NK-92 treated with Interleukin-12 subunit alpha and Interleukin-12 subunit beta, amount 100 ng/mL, for 24 hours (cell line): ENCODE results near the gene MFN1.

ENCODE experiments used
- DNase-seq: peaks from one replicate; lab custom pipeline; 2025; lab: John Stamatoyannopoulos, UW

Gene MFN1

GRCh38 chr3:179430277-179430870 is 82.9 kb downstream of the MFN1 start:
- no peak for DNase-seq

DNA sequence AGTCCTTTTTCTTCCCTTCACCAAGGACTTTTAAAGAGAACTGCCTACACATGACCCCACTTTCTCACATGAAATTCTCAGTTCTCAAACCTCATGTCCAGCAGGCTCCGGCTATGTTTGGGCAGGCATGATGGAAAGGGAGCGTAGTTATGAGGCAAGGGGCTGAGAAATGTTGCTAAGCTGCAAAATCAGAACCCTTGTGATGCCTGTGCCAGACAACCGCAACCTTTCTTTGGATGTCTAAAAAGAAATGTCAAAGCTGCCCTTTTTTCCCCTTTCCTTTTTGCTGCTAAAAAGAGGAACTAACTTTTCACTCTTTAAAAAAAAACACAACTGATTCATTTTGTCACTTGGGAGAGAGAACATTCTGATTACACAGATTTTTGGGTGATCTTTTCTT is 84.5 kb downstream of the MFN1 start:
- no peak for DNase-seq

DNA sequence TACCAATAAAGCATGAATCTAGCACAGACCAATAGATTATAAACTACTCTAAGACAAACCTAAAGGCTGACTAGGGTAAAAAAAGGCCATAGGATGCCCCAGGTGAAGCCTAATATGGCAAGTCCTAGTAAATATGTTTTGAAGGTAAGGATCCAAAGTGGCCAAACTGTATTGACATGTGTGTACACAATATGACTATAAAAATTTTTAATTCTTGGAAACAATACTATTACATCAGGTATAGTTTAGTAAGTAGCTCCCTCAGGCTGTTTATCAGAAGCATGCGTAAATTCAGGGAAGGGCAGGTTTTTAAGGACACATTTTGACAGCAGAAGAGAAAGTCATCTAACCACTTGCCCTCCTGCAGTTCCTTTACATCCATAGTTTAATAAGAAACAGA is 84.9 kb downstream of the MFN1 start:
- no peak for DNase-seq

GRCh38 chr3:179436517-179436916 is 89.0 kb downstream of the MFN1 start:
- DNase-seq = no peak

DNA sequence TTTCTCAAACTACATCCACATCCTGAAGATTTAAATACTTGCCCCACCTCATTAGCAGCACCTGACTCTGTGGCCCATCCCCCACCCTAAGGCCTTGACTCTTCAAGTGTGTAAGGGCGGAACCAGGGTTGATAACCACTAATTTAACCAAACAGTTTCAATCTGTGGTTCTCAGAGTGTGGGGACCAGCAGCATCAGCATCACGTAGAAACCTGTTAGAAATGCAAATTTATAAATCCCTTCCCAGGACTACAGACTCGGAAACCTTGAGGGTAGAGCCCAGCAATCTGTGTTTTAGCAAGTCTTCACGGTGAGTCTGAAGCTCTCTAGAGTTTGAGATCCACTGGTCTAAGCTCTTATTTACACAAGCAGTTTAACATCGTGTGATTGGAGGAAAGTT is 91.3 kb downstream of the MFN1 start:
- peak; percentile 2 for DNase-seq
